ENCODE results near the gene SLC25A53. TPM values are rescaled to one million over a fixed set of nuclear protein-coding genes. Genes with fewer than 3 reads are reported as not detected.
"Not testable (repeated sequence)": the region's sequence is repeated elsewhere in the genome, so short reads cannot be mapped to it uniquely, and the experiment has no call there.

SLC25A53 gene
- total RNA-seq, 1 donor from 2014 or later = 11.2 TPM

DNA sequence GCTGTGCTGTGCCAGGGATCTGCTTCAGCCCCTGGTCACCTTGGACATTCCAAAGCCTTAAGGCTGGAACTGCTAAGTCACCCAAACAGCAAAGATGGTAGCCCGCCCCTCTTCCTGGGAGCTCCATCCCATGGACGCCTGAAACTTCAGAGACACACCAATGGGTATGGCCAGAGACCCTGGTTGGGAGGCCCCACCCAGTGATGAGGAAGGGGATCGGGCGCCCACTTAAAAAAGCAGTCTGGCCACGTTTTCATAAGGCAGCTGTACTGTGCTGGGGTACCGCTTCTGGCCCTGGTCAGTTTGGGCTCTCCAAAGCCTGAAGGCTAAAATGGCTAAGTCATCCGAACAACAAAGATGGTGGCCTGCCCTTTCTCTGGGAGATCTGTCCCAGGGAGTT lies 71.3 kb downstream of the SLC25A53 start:
- ATAC-seq (no peak), DNase-seq (no peak)
- intact Hi-C loops (cut with micrococcal nuclease) = no loop called here

GRCh38 chrX:104084534-104085277 lies 72.1 kb downstream of the SLC25A53 start:
- DNase-seq (no peak), ATAC-seq (no peak)
- intact Hi-C loops (cut with micrococcal nuclease) = no loop called here

DNA sequence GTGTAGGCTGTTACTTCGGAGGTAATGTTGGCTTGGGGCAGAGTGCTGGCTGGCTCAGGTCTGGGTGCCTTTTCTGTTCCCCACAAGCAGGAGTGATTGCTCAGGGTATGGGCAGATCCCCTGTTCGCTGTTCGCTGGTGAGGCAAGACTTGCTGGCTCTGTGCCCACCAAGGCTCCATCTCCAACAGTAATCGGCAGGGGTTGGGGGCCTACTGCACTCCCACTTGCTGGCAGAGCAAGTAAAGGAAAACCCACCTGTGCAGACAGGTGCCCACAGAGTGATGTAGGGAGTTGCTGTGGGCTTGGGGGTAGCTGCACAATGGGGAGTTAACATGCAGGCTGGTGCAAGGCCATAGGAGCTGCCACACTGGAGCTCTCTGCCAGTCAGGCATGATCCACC lies 72.7 kb downstream of the SLC25A53 start:
- no peak for DNase-seq
- no peak for ATAC-seq
- intact Hi-C loops (cut with micrococcal nuclease) = no loop called here

DNA sequence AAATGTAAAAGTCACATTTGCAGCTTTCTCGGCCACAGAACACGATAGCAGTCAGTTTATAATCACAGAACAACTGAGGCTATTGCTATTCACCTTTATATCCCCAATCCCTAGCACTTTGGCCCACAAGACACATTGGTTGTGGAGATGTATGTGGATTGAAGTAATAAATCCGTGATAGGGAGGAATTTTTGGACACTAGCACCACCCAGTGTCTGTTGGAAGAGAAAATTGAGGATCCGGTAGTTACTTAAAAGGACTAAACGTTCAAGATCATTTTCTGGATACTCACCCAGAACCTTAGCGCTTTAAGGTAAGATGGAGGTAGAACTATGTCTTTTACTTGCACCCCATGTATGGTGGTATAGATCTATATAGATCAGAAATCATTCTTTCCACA lies 79.0 kb downstream of the SLC25A53 start:
- ATAC-seq; intact Hi-C loops (cut with micrococcal nuclease); DNase-seq: not testable (repeated sequence)

- intact Hi-C loops (cut with micrococcal nuclease); DNase-seq: not testable (repeated sequence)
- ATAC-seq = peak; percentile 93
Observed at GRCh38 chrX:104075778-104076445, 80.9 kb downstream of the SLC25A53 start, which contains the start of gene TMSB15C. TMSB15C (minus strand) TSS chrX:104076236.

- intact Hi-C loops (cut with micrococcal nuclease); ATAC-seq; DNase-seq: not testable (repeated sequence)
Observed at GRCh38 chrX:104062636-104063035, 94.2 kb downstream of the SLC25A53 start.

DNA sequence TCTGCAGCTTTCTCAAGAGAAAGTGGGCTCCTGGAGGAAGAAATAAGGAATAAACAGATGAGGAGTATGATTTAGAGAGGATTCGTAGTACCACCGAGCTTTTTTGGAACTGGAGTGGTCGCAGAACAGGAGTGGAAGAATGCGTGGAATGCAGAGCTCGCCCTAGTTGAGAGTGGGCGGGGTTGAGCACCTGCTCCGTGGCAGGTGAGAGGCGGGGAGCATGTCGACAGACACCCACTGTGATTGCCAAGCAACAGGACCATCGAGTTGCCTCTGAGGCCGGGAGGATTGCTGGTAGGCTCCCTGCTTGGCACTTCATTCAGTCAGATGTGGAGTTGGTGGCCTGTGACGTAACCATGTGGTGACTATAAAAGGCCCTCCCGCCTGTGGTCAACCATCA lies 101.9 kb downstream of the SLC25A53 start:
- DNase-seq; intact Hi-C loops (cut with micrococcal nuclease); ATAC-seq: not testable (repeated sequence)

Other genes starting within 250 kb of the SLC25A53 start
- gene TMSB15B, start 194.4 kb downstream of the SLC25A53 start, total RNA-seq = 0.40 TPM
- not detected for gene H2BW1, start 143.3 kb downstream of the SLC25A53 start, total RNA-seq
- not detected for gene H2BW2, start 117.1 kb downstream of the SLC25A53 start, total RNA-seq
- 0.10 TPM for gene TMSB15C, start 80.8 kb downstream of the SLC25A53 start, total RNA-seq
- 0.30 TPM for gene ZCCHC18, start 44.5 kb downstream of the SLC25A53 start, total RNA-seq
- gene FAM199X, start 9.4 kb upstream of the SLC25A53 start, total RNA-seq = 12.5 TPM
- gene ESX1, start 97.9 kb upstream of the SLC25A53 start, total RNA-seq = not detected

Measured in left ventricle myocardium superior (tissue), 1 donor.